Measurements from ENCODE around the gene PRR22. TPM values are rescaled to one million over a fixed set of nuclear protein-coding genes. Genes with fewer than 3 reads are reported as not detected.

Gene PRR22
- total RNA-seq, 1 experiment from 2014 or later = 13.5 TPM

- H4K20me1 ChIP-seq (ENCODE audit: insufficient read depth) = no peaks in the 10 kb centered on the region
Measured at GRCh38 chr19:5811117-5811516, 26.6 kb upstream of the PRR22 start.

More at GRCh38 chr19:5811117-5811516, 26.6 kb upstream of the PRR22 start:
- Histone ChIP-seq H3K4me3 (replicated peaks in 1 of 2; ENCODE audit: low read depth in 1 of 2, low read length in 2 of 2) (no peak overlapping the region), H3K27me3 (ENCODE audit: insufficient read depth, low read length) (no peaks in the 10 kb centered on the region), H3K9me2 (ENCODE audit: insufficient read depth) (no peaks in the 10 kb centered on the region), H3K79me2 (ENCODE audit: insufficient read depth, low read length) (no peaks in the 10 kb centered on the region), H3K27ac (ENCODE audit: low read depth, low read length) (no peak overlapping the region), H3K36me3 (ENCODE audit: control insufficient read depth in 1 of 2, insufficient read depth in 2 of 2, low read length in 2 of 2) (no peaks in the 10 kb centered on the region), H3K4me1 (ENCODE audit: control insufficient read depth in 1 of 2, insufficient read depth in 2 of 2, low read length in 2 of 2) (peaks cover 0 to 1% of the 10 kb centered on the region in 2 experiments; a peak in 1 of 4 replicates), H3K4me2 (ENCODE audit: low read length) (no peak overlapping the region), H2AFZ (ENCODE audit: low read depth, low read length, poor library complexity, severe bottlenecking) (no peak overlapping the region), H3K9me3 (ENCODE audit: control insufficient read depth in 1 of 2, insufficient read depth in 1 of 2, low read depth in 1 of 2, low read length in 2 of 2) (no peaks in the 10 kb centered on the region), H3K9ac (ENCODE audit: low read length) (no peak overlapping the region)
- ATAC-seq (no peak), DNase-seq (ENCODE audit: low read depth, low spot score) (no peak)
- ChIA-PET CTCF (interaction anchor here (1.2 kb wide), 1 partner anchor 16 kb away, joined by 3 read pairs; no protein-coding TSS in a partner anchor), POLR2A (interaction anchor here (1.6 kb wide), 1 partner anchor 17 kb away, joined by 4 read pairs; no protein-coding TSS in a partner anchor), RAD21 (ENCODE audit: low non-redundant PET in 1 of 2, low total read pairs in 2 of 2, uncharacterized antibody in 2 of 2, unreplicated experiment in 2 of 2) (no interaction called here)
- TF ChIP-seq SRF (IDR thresholded peaks at IDR 0.05; ENCODE audit: low read depth) (no peak), SIN3A (IDR thresholded peaks at IDR 0.05; ENCODE audit: low read depth) (no peak), JUND (IDR thresholded peaks at IDR 0.05) (no peak), REST (IDR thresholded peaks at IDR 0.05; ENCODE audit: low read depth) (no peak), ZNF274 (IDR thresholded peaks at IDR 0.05; ENCODE audit: low read depth, low read length) (no peak), CBX3 (IDR thresholded peaks at IDR 0.05; ENCODE audit: low read depth) (no peak), POLR2AphosphoS5 (IDR thresholded peaks at IDR 0.05; ENCODE audit: low read depth, low read length) (no peak), SP1 (IDR thresholded peaks at IDR 0.05; ENCODE audit: low read depth) (no peak), MAX (IDR thresholded peaks at IDR 0.05) (no peak), EZH2phosphoT487 (IDR thresholded peaks at IDR 0.05; ENCODE audit: borderline replicate concordance) (no peak), EZH2 (IDR thresholded peaks at IDR 0.05) (no peak), YY1 (IDR thresholded peaks at IDR 0.05; ENCODE audit: extremely low read depth, insufficient replicate concordance, low read depth, low read length) (no peak), FOSL1 (IDR thresholded peaks at IDR 0.05; ENCODE audit: low read depth) (no peak), ZFX (IDR thresholded peaks at IDR 0.05) (no peak), ELF1 (IDR thresholded peaks at IDR 0.05; ENCODE audit: borderline replicate concordance, low read depth) (no peak)
- TF ChIP-seq, protein P1, sequence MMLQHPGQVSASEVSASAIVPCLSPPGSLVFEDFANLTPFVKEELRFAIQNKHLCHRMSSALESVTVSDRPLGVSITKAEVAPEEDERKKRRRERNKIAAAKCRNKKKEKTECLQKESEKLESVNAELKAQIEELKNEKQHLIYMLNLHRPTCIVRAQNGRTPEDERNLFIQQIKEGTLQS (IDR thresholded peaks at IDR 0.05) = no peak
- TF ChIP-seq, protein P2, sequence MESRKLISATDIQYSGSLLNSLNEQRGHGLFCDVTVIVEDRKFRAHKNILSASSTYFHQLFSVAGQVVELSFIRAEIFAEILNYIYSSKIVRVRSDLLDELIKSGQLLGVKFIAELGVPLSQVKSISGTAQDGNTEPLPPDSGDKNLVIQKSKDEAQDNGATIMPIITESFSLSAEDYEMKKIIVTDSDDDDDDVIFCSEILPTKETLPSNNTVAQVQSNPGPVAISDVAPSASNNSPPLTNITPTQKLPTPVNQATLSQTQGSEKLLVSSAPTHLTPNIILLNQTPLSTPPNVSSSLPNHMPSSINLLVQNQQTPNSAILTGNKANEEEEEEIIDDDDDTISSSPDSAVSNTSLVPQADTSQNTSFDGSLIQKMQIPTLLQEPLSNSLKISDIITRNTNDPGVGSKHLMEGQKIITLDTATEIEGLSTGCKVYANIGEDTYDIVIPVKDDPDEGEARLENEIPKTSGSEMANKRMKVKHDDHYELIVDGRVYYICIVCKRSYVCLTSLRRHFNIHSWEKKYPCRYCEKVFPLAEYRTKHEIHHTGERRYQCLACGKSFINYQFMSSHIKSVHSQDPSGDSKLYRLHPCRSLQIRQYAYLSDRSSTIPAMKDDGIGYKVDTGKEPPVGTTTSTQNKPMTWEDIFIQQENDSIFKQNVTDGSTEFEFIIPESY (IDR thresholded peaks at IDR 0.05; ENCODE audit: extremely low read depth, insufficient replicate concordance, low read length) = no peak
- intact Hi-C loops (cut with micrococcal nuclease) = loop anchor here (5.0 kb wide), 1 partner anchor 156 kb away; no protein-coding TSS in a partner anchor
- no TSS peak for BruUV-seq (replicated peaks)

Measured in HCT116 (cell line).